NOMO-1 treated with DMSO at 0.1 percent for 48 hours (cell line): Measurements from ENCODE around the gene PSMA6.

ENCODE experiments used
- DNase-seq: peaks from one replicate; lab custom pipeline; 2025; ENCODE audit not compliant: unreplicated experiment; lab: John Stamatoyannopoulos, UW

Gene PSMA6

DNA sequence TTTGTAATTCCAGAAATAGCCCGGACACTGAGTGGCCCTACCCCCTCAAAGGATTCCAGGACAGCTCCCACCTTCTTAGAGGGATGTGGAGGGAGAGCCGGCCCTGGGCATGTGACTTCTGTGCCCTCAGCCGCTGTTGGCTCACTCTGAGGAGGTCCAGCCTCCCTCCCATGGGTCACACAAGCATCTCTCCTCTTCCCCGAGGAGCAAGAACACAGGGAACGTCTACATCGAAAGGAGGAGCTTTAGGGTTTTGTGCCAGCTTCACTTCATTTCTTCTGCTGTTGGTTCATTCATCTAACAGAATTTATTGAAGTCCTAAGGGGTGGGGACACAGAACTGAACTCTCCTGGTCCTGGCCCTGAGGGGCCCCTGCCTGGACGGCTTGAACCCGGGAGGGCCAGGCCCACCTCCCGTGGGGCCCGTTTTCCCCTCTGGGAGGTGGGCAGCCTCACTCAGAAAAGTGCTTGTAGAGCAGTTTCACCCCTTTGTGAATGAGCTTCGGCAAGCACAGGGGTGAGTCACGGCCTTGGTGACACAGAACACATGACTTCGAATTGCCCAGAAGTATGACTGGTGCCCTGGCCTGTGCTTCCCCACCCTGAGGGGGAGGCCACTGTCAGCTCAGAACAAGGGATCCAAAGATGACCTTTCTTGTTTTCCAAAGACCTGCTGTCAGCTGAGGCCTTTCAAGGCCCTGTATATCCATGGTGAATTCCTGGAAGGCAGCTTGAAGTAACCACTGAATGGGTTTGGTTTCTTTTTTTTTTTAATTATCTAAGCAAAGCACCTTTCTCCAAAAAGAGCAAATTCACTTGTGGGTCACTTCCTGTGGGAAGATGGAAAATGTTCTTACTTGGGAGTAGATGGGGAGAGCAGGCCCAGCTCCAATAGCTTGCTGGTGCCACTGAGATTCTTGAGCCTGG is 73.2 kb downstream of the PSMA6 start:
- peak; percentile 72 for DNase-seq

DNA sequence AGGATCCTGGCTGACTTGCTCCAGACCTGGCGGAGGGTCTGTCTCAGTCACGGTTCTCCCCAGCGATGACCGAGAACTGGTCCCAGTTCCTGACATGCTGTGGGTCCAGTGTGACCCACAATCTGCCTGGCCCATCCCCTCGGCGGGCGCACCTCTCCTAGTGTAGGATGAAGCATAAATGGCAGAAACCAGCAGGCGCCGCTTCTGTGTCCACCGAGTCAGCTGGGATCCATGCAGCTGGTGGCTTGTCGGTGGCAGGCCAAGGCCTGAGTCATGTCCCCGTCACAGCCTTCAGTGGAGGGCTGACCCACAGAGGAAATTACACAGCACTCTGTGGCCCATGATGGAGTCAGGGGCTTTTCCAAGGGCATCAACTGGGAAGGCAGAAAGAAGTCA is 73.9 kb downstream of the PSMA6 start:
- DNase-seq: no peak

- DNase-seq: no peak
These were observed 74.4 kb downstream of the PSMA6 start for GRCh38 chr14:35366521-35366976.

DNA sequence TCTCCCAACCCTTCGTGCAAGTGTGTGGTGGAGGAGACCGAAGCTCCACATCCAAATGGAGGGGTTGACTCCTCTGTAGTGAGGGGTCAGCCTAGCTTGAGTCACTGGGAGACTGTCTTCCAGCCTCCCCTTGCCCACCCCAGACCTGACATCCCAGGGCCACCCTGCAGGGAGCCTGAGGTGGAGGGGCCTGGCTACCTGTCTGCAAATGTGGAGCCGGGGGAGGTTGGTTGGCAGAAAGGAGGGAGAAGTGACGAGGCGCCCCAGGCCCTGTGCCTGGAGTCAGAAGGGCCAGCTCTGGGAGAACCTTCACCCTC is 74.8 kb downstream of the PSMA6 start:
- DNase-seq: no peak
